SK-N-SH (cell line): ENCODE data around the gene SF3A2. TPM values are rescaled to one million over a fixed set of nuclear protein-coding genes. Genes with fewer than 3 reads are reported as not detected.

ENCODE experiments used
- CTCF ChIA-PET: fragments of 300-600, 350-600 bp; formaldehyde crosslinking; extraction: SDS; loops from one replicate; lab custom pipeline; 2021; lab: Yijun Ruan, JAX
- POLR2A ChIA-PET: fragments of 350-600 bp; sonication (Branson Sonifier 250); formaldehyde crosslinking; extraction: SDS; loops from one replicate; lab custom pipeline; 2020; ENCODE audit warnings: antibody characterized with exemption, inconsistent platforms; lab: Yijun Ruan, JAX
- DNase-seq: peaks from one replicate; pipeline ENCODE4 v3.0.0; 2012
- H2AFZ ChIP-seq: fragments of 200-600 bp; sonication (generic); 2 replicates; pipeline ENCODE4 v1.8.1; 2016; ENCODE audit warnings: antibody characterized with exemption, mild to moderate bottlenecking, low read depth
- H3F3A ChIP-seq: fragments of 200-600 bp; sonication (generic); replicated peaks from 2 replicates; pipeline ENCODE3; 2016; ENCODE audit warnings: antibody characterized with exemption, mild to moderate bottlenecking; ENCODE audit not compliant: insufficient read depth
- H3K27ac ChIP-seq, 2 experiments: fragments of 200-500 bp in 1 of 2; fragments of 200-600 bp in 1 of 2; sonication (Bioruptor generic) in 1 of 2; sonication (generic), shearing (Covaris generic) in 1 of 2; 2 replicates each; pipeline versions ENCODE4 v1.5.1 to v1.6.1; 2014 to 2016; ENCODE audit warnings: low read depth in 2 of 2, inconsistent platforms in 1 of 2, low read length in 1 of 2, mild to moderate bottlenecking in 1 of 2, mixed read lengths in 1 of 2
- H3K27me3 ChIP-seq: fragments of 200-600 bp; sonication (generic), shearing (Covaris generic); 2 replicates; pipeline ENCODE4 v1.6.1; 2016; ENCODE audit warnings: mixed run types; ENCODE audit not compliant: insufficient read depth
- H3K36me3 ChIP-seq, 2 experiments: fragments of 200-500 bp in 1 of 2; fragments of 200-600 bp in 1 of 2; sonication (Bioruptor generic) in 1 of 2; sonication (generic) in 1 of 2; replicated peaks in 1 of 2; 2 replicates each; pipeline versions ENCODE3 to v1.5.1; 2014 to 2016; ENCODE audit warnings: low read length in 1 of 2, mild to moderate bottlenecking in 1 of 2; ENCODE audit not compliant: insufficient read depth in 2 of 2, control insufficient read depth in 1 of 2
- H3K4me1 ChIP-seq, 2 experiments: fragments of 200-500 bp in 1 of 2; fragments of 200-600 bp in 1 of 2; sonication (Bioruptor generic) in 1 of 2; sonication (generic), shearing (Covaris generic) in 1 of 2; 2 replicates each; pipeline versions ENCODE4 v1.5.1 to v1.6.1; 2014 to 2016; ENCODE audit warnings: low read depth in 1 of 2, low read length in 1 of 2, mixed run types in 1 of 2; ENCODE audit not compliant: insufficient read depth in 2 of 2, control insufficient read depth in 1 of 2
- H3K4me2 ChIP-seq: fragments of 200-600 bp; sonication (generic), shearing (Covaris generic); 2 replicates; pipeline ENCODE4 v1.6.1; 2017; ENCODE audit warnings: mixed run types
- H3K4me3 ChIP-seq, 2 experiments: fragments of 200-500 bp in 1 of 2; fragments of 200-600 bp in 1 of 2; sonication (Bioruptor generic) in 1 of 2; sonication (generic), shearing (Covaris generic) in 1 of 2; 2 replicates each; pipeline versions ENCODE4 v1.5.1 to v1.8.1; 2014 to 2016; ENCODE audit warnings: low read depth in 2 of 2, inconsistent platforms in 1 of 2, low read length in 1 of 2, mild to moderate bottlenecking in 1 of 2, mixed read lengths in 1 of 2, moderate library complexity in 1 of 2
- H3K79me2 ChIP-seq: fragments of 200-600 bp; sonication (generic); 2 replicates; pipeline ENCODE4 v1.8.1; 2017; ENCODE audit warnings: mild to moderate bottlenecking; ENCODE audit not compliant: insufficient read depth
- H3K9ac ChIP-seq: fragments of 200-600 bp; sonication (generic); 2 replicates; pipeline ENCODE4 v1.6.1; 2017; ENCODE audit warnings: mixed run types
- H3K9me2 ChIP-seq: fragments of 200-600 bp; sonication (generic); 2 replicates; pipeline ENCODE4 v1.6.1; 2017; ENCODE audit warnings: mixed run types
- H3K9me3 ChIP-seq: fragments of 200-600 bp; sonication (generic); 2 replicates; pipeline ENCODE4 v1.6.1; 2017; ENCODE audit warnings: mixed run types, mild to moderate bottlenecking, moderate library complexity
- H4K20me1 ChIP-seq: fragments of 200-600 bp; sonication (generic); 2 replicates; pipeline ENCODE4 v1.6.1; 2017; ENCODE audit warnings: mild to moderate bottlenecking, mixed run types; ENCODE audit not compliant: insufficient read depth
- CHD2 ChIP-seq: fragments of 150-350 bp; IDR thresholded peaks from 2 replicates; pipeline ENCODE4 v1.6.1; 2018; ENCODE audit warnings: low read length; ENCODE audit not compliant: partially characterized antibody
- EP300 ChIP-seq, 2 experiments: IDR thresholded peaks; 2 replicates each; pipeline versions ENCODE4 v1.4.0 to v1.6.1; 2012; ENCODE audit warnings: borderline replicate concordance in 1 of 2, low read depth in 1 of 2, low read length in 1 of 2
- FOSL2 ChIP-seq: IDR thresholded peaks from 2 replicates; pipeline ENCODE4 v1.4.0; 2012; ENCODE audit warnings: low read depth, mild to moderate bottlenecking, moderate library complexity, borderline replicate concordance
- FOXJ3 ChIP-seq: sonication (generic); formaldehyde crosslinking; IDR thresholded peaks from 2 replicates; pipeline ENCODE4 v1.5.1; 2020; ENCODE audit warnings: mild to moderate bottlenecking, missing genetic modification reagents
- GATA2 ChIP-seq: sonication (generic); formaldehyde crosslinking; IDR thresholded peaks from 2 replicates; pipeline ENCODE4 v1.5.0; 2020; ENCODE audit warnings: mild to moderate bottlenecking, missing genetic modification reagents
- MEF2A ChIP-seq: IDR thresholded peaks from 2 replicates; pipeline ENCODE4 v1.4.0; 2012; ENCODE audit warnings: low read depth, borderline replicate concordance
- MXI1 ChIP-seq: IDR thresholded peaks from 2 replicates; pipeline ENCODE4 v1.6.1; 2012; ENCODE audit warnings: mild to moderate bottlenecking, low read depth, low read length, improper control_type of control experiment
- NFIC ChIP-seq: IDR thresholded peaks from 2 replicates; pipeline ENCODE4 v1.4.0; 2012; ENCODE audit warnings: borderline replicate concordance
- NRF1 ChIP-seq: IDR thresholded peaks from 2 replicates; pipeline ENCODE4 v1.6.1; 2012; ENCODE audit warnings: low read depth, mild to moderate bottlenecking, low read length
- POLR2AphosphoS5 ChIP-seq: IDR thresholded peaks from 2 replicates; pipeline ENCODE4 v1.6.1; 2012; ENCODE audit warnings: low read depth, low read length
- RAD21 ChIP-seq: IDR thresholded peaks from 2 replicates; pipeline ENCODE4 v1.6.1; 2012; ENCODE audit warnings: mild to moderate bottlenecking, low read length
- RCOR1 ChIP-seq: fragments of 150-350 bp; IDR thresholded peaks from 2 replicates; pipeline ENCODE4 v1.6.1; 2017; ENCODE audit warnings: antibody characterized with exemption, low read length
- RXRA ChIP-seq: IDR thresholded peaks from 2 replicates; pipeline ENCODE4 v1.4.0; 2012; ENCODE audit warnings: low read depth, mild to moderate bottlenecking, borderline replicate concordance
- SIN3A ChIP-seq: IDR thresholded peaks from 2 replicates; pipeline ENCODE4 v1.6.1; 2012; ENCODE audit warnings: low read depth, mild to moderate bottlenecking, low read length, moderate library complexity, borderline replicate concordance
- TAF1 ChIP-seq: IDR thresholded peaks from 2 replicates; pipeline ENCODE4 v1.6.1; 2012; ENCODE audit warnings: low read depth, mild to moderate bottlenecking, low read length, moderate library complexity, borderline replicate concordance
- TCF12 ChIP-seq: IDR thresholded peaks from 2 replicates; pipeline ENCODE4 v1.4.0; 2012
- YY1 ChIP-seq: IDR thresholded peaks from 2 replicates; pipeline ENCODE4 v1.4.0; 2012; ENCODE audit warnings: low read depth, mild to moderate bottlenecking
- WGBS: methylation state at CpG from one replicate; pipeline ENCODE4 v1.1.6; 2017; ENCODE audit warnings: low lambda C conversion rate; 5-methylcytosine and 5-hydroxymethylcytosine counted together
- polyA plus RNA-seq, 3 experiments: library from polyadenylated mRNA; depleted of rRNA; stranded (reverse); fragments of >200 nt; gene quantifications; 2 replicates each; pipeline ENCODE4 v1.2.3, GENCODE V29; 2012
- TF ChIP-seq, protein P1 (sequence below): IDR thresholded peaks from 2 replicates; pipeline ENCODE4 v1.4.0; 2012; ENCODE audit warnings: low read depth, borderline replicate concordance
- TF ChIP-seq, protein P2 (sequence below): IDR thresholded peaks from 2 replicates; pipeline ENCODE4; 2012
- TF ChIP-seq, protein P3 (sequence below): IDR thresholded peaks from 2 replicates; pipeline ENCODE4 v1.4.0; 2012; ENCODE audit warnings: low read depth, borderline replicate concordance
- TF ChIP-seq, protein P4 (sequence below): IDR thresholded peaks from 2 replicates; pipeline ENCODE4 v1.6.1; 2012; ENCODE audit warnings: mild to moderate bottlenecking, low read depth, low read length, moderate library complexity
- TF ChIP-seq, protein P5 (sequence below): fragments of 150-350 bp; IDR thresholded peaks from 2 replicates; pipeline ENCODE4 v1.6.1; 2017; ENCODE audit warnings: antibody characterized with exemption, low read length, low read depth, borderline replicate concordance

Gene SF3A2
- polyA plus RNA-seq, 1 of the 3 experiments (the other 2 are of a cell fraction), result 55.8 TPM

DNA sequence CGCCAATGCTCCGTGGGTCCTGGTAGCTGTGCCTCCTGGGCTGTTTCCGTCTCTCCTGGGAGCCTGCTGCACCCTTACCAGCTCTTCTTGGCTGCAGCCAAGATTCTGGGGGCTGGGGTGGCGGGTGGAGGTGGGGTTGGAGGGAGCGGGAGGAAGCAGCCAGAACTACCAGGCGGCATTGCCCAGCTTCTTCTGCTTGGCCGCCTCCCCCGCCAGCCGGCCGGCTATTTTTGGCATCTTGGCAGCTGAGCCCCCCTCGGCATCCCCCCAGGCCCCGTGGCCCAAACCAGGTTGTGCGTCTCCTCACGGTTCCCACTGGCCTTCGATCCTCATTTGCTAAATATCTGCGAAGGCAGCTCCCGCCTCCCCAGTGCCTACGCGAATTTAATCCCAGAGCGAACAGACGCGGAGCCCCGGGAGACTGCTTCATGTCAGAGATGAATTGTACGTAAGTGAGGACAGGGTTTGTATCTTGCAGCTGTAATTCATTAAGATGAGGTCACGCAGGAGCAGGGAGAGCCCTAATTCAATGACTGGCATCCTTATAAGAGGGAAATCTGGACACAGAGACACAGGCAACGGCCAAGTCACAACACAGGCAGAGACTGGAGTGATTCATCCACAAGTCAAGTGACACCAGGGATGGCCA is 58.2 kb downstream of the SF3A2 start:
- ChIA-PET CTCF (interaction anchor here (0.8 to 4.7 kb wide), 16 partner anchors 8 to 102 kb away, joined by 3 to 53 read pairs (median 4); partner anchors contain the start of genes LINGO3, LSM7, SF3A2 and SPPL2B), POLR2A (interaction anchor here (0.8 to 1.8 kb wide), 5 partner anchors 10 to 64 kb away, joined by 3 to 6 read pairs (median 4); no protein-coding TSS in a partner anchor)
- Histone ChIP-seq H3K4me3 (peak overlapping the region; percentile 15 to 58), H3K27me3 (peaks cover 24% of the 10 kb centered on the region), H3K36me3 (no peaks in the 10 kb centered on the region), H4K20me1 (peaks cover 14% of the 10 kb centered on the region; the same call in 1 of the 2 replicates), H3K4me2 (peak overlapping the region; percentile 82), H3K79me2 (no peaks in the 10 kb centered on the region), H3K9ac (no peak overlapping the region), H2AFZ (no peak overlapping the region), H3K9me3 (no peaks in the 10 kb centered on the region), H3K27ac (peak overlapping the region; percentile 7 to 64; a peak in 2 of 4 replicates), H3K4me1 (peaks cover 4 to 26% of the 10 kb centered on the region in 2 experiments; a peak in 1 of 4 replicates), H3K9me2 (no peaks in the 10 kb centered on the region), H3F3A (peaks cover 28% of the 10 kb centered on the region)
- peak; percentile 57 for TF ChIP-seq NFIC
- peak; percentile 72; the same call in 1 of the 2 replicates for TF ChIP-seq SIN3A
- TF ChIP-seq YY1, result no peak
- no peak for TF ChIP-seq TAF1
- peak; percentile 92 for TF ChIP-seq POLR2AphosphoS5
- TF ChIP-seq, protein P1, sequence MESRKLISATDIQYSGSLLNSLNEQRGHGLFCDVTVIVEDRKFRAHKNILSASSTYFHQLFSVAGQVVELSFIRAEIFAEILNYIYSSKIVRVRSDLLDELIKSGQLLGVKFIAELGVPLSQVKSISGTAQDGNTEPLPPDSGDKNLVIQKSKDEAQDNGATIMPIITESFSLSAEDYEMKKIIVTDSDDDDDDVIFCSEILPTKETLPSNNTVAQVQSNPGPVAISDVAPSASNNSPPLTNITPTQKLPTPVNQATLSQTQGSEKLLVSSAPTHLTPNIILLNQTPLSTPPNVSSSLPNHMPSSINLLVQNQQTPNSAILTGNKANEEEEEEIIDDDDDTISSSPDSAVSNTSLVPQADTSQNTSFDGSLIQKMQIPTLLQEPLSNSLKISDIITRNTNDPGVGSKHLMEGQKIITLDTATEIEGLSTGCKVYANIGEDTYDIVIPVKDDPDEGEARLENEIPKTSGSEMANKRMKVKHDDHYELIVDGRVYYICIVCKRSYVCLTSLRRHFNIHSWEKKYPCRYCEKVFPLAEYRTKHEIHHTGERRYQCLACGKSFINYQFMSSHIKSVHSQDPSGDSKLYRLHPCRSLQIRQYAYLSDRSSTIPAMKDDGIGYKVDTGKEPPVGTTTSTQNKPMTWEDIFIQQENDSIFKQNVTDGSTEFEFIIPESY, result peak; percentile 60; the same call in 1 of the 2 replicates
- TF ChIP-seq RCOR1, result peak; percentile 95
- TF ChIP-seq, protein P2, sequence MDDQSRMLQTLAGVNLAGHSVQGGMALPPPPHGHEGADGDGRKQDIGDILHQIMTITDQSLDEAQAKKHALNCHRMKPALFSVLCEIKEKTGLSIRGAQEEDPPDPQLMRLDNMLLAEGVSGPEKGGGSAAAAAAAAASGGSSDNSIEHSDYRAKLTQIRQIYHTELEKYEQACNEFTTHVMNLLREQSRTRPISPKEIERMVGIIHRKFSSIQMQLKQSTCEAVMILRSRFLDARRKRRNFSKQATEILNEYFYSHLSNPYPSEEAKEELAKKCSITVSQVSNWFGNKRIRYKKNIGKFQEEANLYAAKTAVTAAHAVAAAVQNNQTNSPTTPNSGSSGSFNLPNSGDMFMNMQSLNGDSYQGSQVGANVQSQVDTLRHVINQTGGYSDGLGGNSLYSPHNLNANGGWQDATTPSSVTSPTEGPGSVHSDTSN, result peak; percentile 93
- TF ChIP-seq NRF1, result no peak
- TF ChIP-seq FOSL2, result no peak
- peak; percentile 61 for TF ChIP-seq GATA2 (CRISPR knock-in tag)
- TF ChIP-seq, protein P3, sequence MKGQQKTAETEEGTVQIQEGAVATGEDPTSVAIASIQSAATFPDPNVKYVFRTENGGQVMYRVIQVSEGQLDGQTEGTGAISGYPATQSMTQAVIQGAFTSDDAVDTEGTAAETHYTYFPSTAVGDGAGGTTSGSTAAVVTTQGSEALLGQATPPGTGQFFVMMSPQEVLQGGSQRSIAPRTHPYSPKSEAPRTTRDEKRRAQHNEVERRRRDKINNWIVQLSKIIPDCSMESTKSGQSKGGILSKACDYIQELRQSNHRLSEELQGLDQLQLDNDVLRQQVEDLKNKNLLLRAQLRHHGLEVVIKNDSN, result no peak; the same call in 1 of the 2 replicates
- peak; percentile 49; the same call in 1 of the 2 replicates for TF ChIP-seq MEF2A
- TF ChIP-seq, protein P4, sequence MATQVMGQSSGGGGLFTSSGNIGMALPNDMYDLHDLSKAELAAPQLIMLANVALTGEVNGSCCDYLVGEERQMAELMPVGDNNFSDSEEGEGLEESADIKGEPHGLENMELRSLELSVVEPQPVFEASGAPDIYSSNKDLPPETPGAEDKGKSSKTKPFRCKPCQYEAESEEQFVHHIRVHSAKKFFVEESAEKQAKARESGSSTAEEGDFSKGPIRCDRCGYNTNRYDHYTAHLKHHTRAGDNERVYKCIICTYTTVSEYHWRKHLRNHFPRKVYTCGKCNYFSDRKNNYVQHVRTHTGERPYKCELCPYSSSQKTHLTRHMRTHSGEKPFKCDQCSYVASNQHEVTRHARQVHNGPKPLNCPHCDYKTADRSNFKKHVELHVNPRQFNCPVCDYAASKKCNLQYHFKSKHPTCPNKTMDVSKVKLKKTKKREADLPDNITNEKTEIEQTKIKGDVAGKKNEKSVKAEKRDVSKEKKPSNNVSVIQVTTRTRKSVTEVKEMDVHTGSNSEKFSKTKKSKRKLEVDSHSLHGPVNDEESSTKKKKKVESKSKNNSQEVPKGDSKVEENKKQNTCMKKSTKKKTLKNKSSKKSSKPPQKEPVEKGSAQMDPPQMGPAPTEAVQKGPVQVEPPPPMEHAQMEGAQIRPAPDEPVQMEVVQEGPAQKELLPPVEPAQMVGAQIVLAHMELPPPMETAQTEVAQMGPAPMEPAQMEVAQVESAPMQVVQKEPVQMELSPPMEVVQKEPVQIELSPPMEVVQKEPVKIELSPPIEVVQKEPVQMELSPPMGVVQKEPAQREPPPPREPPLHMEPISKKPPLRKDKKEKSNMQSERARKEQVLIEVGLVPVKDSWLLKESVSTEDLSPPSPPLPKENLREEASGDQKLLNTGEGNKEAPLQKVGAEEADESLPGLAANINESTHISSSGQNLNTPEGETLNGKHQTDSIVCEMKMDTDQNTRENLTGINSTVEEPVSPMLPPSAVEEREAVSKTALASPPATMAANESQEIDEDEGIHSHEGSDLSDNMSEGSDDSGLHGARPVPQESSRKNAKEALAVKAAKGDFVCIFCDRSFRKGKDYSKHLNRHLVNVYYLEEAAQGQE, result peak; percentile 43; the same call in 1 of the 2 replicates
- peak; percentile 80; the same call in 1 of the 2 replicates for TF ChIP-seq RXRA
- TF ChIP-seq TCF12, result peak; percentile 99
- TF ChIP-seq MXI1, result 0 out of 2 replicates have a peak, but pooled peaks have one; percentile 21
- peak; percentile 30 to 86; a peak in 2 of 4 replicates for TF ChIP-seq EP300 (IDR thresholded peaks at IDR 0.05; ENCODE audit: borderline replicate concordance in 1 of 2, low read depth in 1 of 2, low read length in 1 of 2)
- peak; percentile 70 for TF ChIP-seq CHD2
- TF ChIP-seq RAD21, result no peak
- peak; percentile 90 for TF ChIP-seq FOXJ3 (CRISPR knock-in tag)
- TF ChIP-seq, protein P5, sequence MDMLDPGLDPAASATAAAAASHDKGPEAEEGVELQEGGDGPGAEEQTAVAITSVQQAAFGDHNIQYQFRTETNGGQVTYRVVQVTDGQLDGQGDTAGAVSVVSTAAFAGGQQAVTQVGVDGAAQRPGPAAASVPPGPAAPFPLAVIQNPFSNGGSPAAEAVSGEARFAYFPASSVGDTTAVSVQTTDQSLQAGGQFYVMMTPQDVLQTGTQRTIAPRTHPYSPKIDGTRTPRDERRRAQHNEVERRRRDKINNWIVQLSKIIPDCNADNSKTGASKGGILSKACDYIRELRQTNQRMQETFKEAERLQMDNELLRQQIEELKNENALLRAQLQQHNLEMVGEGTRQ, result no peak
- DNase-seq, result peak; percentile 93
- 7% methylated on average over 20 of the region's 26 CpGs for WGBS
